HG03066 (cell line): ENCODE results near the gene NT5M.

ENCODE experiments used
- ATAC-seq: cut with Tn5 transposase; IDR thresholded peaks from one replicate; pipeline ENCODE4 v1.9.1; 2021; ENCODE audit warnings: low read depth; ENCODE audit not compliant: unreplicated experiment

The NT5M gene

GRCh38 chr17:17341452-17341851 is 38.3 kb downstream of the NT5M start:
- ATAC-seq = no peak

GRCh38 chr17:17342242-17342945 is 39.2 kb downstream of the NT5M start:
- no peak for ATAC-seq

DNA sequence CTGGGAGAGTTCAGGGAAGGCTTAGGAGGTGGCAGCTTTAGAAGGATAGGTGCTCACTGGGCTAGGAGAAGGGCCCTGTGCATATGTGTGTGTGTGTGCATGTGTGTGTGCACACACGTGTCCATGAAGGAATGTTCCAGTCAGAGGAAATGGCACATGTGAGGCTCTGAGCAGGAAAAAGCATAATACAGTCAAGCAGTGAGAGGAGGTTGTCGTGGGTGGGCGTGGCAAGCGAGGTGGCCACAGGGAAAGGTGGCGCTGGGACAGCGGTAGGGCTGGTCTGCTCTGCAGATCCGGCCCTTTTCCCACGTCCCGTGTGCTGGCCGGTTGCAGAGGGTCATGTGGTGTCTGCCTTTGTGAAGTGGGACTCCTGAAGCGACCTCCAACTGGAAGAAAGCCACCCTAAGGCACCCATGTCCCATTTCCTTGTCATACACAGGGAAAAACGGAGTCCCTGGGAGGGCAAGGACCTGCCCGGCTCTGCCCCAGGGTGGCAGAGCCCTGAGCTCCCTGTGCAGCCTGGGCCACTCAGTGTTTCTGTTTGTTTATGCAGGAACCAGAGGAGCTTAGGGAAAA is 40.1 kb downstream of the NT5M start:
- no peak for ATAC-seq

- ATAC-seq = no peak
Measured at GRCh38 chr17:17343896-17344506, 40.8 kb downstream of the NT5M start.

GRCh38 chr17:17344507-17345293 is 41.5 kb downstream of the NT5M start:
- no peak for ATAC-seq

DNA sequence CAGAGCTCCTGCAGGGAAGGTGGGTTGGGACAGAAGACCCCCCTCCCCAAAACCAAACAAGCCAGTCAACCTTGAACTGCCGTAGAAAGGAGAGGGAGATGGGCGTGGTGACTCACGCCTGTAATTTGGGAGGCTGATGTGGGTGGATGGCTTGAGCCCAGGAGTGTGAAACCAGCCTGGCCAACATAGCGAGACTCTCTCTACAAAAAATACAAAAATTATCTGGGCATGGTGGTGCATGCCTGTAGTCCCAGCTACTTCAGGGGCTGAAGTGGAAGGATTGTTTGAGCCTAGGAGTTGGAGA is 42.1 kb downstream of the NT5M start:
- no peak for ATAC-seq

DNA sequence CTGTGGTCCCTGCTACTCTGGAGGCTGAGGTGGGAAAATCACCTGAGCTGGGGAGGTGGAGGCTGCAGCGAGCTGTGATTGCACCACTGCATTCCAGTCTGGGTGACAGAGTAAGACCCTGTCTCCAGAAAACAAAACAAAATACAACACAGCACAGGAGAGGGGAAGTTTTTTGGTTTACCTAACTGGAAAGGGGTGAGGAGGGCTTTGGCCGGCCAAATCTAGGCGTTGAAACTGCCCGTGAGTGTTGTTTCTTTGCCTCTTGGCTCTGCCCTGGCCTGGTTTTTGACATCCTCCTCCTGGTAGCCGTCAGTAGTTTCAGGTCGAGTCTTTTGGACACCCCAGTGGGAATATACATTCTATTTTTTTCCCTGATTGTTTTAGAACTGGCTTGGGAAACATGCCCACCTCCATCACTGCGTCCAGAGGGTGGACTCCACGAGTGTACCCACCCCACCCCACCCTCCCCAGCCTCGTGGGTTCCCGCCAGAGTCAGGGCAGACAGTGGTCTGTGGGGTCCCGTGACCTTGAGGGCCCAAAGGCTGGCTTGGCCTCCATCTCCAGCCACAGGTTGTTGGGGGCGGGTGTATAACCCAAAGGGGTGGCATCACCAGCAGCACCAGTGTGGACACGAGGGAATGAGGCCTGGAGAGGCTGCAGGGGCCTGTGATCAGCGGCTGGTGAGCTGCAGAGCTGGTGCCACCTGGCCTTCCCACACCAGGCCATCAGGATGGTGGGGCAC is 42.7 kb downstream of the NT5M start:
- ATAC-seq = no peak

- no peak for ATAC-seq
Measured at GRCh38 chr17:17346428-17347233, 43.5 kb downstream of the NT5M start.

DNA sequence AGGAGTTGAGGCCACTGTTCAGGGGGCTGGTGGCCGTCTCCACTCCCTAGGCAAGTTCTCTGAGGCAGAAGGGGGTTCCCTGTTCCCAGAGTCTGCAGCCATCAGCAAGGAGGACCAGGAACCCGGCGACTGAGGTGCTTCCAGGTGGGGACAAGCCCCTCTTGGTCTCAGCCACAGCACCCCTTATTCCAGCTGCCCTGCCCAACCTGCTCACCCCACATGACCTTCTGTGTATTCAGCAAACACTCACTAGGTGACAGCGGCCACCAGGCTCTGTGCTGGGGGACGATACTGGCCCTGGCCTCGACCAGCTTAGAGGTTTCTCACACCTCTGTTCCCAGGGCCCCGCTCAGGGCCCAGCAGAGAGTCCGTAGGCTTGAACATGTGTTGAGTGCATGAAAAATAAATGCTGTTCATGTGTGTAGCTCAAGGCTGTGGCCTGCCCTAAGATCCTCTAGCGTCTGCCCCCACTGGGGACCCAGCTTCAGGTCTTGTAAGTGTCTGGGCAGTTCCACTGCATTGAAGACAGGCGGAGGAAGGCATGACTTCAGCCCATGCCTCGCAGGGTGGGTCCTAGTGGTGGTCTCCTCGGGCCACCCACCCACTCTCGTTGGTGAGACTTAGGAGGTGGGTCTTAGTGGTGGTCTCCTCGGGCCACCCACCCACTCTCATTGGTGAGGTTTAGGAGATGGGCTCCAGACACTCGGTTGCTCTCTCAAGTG is 44.2 kb downstream of the NT5M start:
- no peak for ATAC-seq

- ATAC-seq = no peak
Measured at GRCh38 chr17:17347956-17348871, 45.0 kb downstream of the NT5M start.

- ATAC-seq = no peak
Measured at GRCh38 chr17:17348872-17349723, 45.9 kb downstream of the NT5M start.

DNA sequence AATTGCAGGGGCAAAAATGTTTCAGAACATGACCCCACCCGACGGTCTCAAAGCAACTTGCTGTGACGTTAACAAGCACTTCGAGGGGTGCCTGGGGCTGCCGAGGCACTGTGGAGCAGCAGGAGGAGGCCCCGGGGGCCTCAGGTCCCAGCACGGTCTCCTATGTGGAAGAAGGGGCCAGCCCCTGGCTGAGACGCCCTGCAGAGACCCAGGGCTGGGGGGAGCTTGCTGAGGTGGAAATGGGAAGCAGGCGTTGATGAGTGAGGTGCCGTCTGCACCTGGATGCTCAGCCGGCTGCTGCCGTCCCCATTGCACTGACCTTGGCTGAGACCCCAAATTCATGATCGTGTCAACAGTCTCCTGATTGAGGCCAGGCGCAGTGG is 46.5 kb downstream of the NT5M start:
- no peak for ATAC-seq

DNA sequence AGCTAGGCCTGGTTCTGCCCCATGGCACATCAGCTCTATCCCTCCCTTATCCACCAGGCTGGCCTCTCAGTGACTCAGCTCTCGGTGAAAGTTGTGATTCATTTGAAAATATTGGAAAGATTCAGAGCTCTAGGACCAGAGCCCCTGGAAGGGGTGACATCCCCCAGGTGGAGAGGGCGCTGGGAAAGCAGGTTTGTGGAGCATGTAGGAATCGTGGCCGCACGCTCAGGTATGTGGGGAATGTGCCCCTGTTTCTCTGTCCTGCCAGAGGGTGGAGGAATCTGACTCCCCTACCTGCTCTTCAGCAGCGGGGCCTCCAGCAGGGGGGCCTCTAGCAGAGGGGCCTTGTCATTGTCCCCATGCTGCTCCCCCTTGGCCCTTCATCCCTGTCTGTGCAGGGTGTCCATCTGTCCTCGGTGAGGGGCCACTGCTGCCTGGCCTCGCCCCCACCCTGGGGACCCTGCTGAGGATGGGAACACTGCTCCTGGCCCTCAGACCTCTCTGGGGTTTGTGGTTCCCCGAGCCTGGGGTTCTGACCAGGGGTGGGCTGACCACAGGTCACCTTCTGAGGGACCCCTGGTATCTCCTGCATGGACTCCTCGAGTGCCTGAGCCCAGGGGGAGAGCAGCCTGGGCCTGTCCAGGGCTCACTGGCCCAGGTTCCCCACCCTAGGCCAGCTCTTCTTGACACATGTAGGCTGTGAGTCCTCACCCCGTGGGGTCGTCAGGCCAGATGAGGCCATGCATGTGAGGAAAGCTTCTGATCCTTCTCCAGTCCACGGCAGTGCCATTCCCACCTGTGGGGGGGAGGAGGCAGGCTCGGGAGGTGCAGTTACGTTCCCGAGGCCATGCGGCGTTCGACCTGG is 47.5 kb downstream of the NT5M start:
- ATAC-seq = no peak

- no peak for ATAC-seq
Measured at GRCh38 chr17:17351356-17351891, 48.3 kb downstream of the NT5M start.

DNA sequence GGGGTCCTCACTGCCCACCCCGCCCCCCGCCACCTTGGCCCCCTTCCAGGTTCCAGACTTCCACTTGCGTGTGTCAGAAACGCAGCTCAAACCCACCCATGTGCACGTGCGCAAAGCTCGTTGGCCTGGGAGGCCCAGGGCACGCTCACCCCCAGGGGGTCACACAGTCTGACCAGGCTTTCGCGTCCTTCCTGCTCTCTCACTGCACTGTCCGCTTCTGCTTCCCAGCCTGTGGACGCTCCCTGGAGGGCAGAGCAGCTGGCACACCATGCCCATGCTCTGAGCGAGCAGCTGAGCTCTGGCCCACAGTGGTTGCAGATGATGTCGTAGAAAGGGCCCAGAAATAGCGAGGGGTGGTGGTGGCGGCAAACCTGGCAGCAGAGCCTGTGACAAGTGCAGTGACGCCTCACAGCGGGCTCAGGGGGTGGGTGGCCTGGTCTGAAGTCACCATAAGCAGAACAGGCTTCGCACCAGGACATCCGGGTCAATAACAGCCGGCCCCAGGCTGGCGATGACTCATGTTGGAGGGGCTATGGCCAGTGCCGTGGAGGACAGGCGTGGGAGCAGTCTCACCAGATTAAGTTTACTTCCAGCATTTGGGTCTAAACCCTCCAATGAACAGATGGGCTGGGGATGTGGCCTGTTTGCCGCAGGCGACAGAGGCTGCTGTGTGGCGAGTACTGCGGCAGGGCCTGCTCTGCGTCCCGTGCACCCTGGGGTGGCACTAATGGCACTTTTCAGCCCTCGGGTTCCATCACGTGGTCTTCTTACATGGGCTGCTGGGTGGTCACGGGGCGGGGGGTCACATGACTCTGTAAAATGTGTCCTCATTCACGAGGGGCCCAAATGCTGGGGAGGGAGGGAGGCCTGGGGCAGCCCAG is 49.0 kb downstream of the NT5M start:
- ATAC-seq = no peak
